Ascending aorta (tissue), 2 donors: ENCODE results near the gene PICALM. TPM values are rescaled to one million over a fixed set of nuclear protein-coding genes. Genes with fewer than 3 reads are reported as not detected.
A peak's percentile ranks its signal among the peaks of the same experiment; 100 is the strongest.

Source experiments
- DNase-seq, 2 donors: peaks; one replicate each; pipeline ENCODE4 v3.0.0-alpha.2; 2019; ENCODE audit warnings: low spot score in 2 of 2
- H3K27ac ChIP-seq, 2 donors: fragments of 200-600 bp; sonication (generic); one replicate each; pipeline ENCODE4 v1.5.1; 2016 to 2017; ENCODE audit warnings: mild to moderate bottlenecking in 1 of 2
- H3K27me3 ChIP-seq: fragments of 200-600 bp; sonication (generic); one replicate; pipeline ENCODE4 v1.5.1; 2017
- H3K36me3 ChIP-seq, 2 donors: fragments of 200-600 bp; sonication (generic); one replicate each; pipeline ENCODE4 v1.5.1; 2016
- H3K4me1 ChIP-seq, 2 donors: fragments of 200-600 bp; sonication (generic); one replicate each; pipeline ENCODE4 v1.5.1; 2016 to 2017; ENCODE audit warnings: mild to moderate bottlenecking in 1 of 2
- H3K4me3 ChIP-seq, 2 donors: fragments of 200-600 bp; sonication (generic); one replicate each; pipeline ENCODE4 v1.5.1; 2016 to 2017; ENCODE audit warnings: mild to moderate bottlenecking in 1 of 2
- H3K9me3 ChIP-seq, 2 donors: fragments of 200-600 bp; sonication (generic); one replicate each; pipeline ENCODE4 v1.5.1; 2016
- CTCF ChIP-seq, 3 experiments: fragments of 200-600 bp in 2 of 3; fragments of 450-650 bp in 1 of 3; sonication (generic) in 2 of 3; IDR thresholded peaks; one replicate each; pipeline ENCODE4 v1.5.1; 2016 to 2019; ENCODE audit warnings: antibody characterized with exemption in 3 of 3, mild to moderate bottlenecking in 1 of 3, moderate library complexity in 1 of 3
- intact Hi-C: fragments of 100-400 bp; cut with DNase I; formaldehyde crosslinking; loops from one replicate; pipeline ENCODE4 v1.15.1; 2023
- total RNA-seq: library from RNA; depleted of rRNA; stranded (reverse); fragments of >200 nt; gene quantifications from one replicate; pipeline ENCODE4 v1.1.0, GENCODE V29; 2016

PICALM gene
- total RNA-seq, 1 donor from 2014 or later: 158 TPM

- no peaks in the 10 kb centered on the region for H3K9me3 ChIP-seq
- peaks cover 0 to 21% of the 10 kb centered on the region in 2 donors for H3K4me1 ChIP-seq
- DNase-seq: no peak
- TF ChIP-seq CTCF (IDR thresholded peaks at IDR 0.05): no peak
- no peak overlapping the region for H3K4me3 ChIP-seq
- intact Hi-C loops: loop anchor here (2.0 kb wide), 1 partner anchor 123 kb away; the partner anchor contains the start of gene PICALM
- H3K27me3 ChIP-seq: no peaks in the 10 kb centered on the region
- no peaks in the 10 kb centered on the region for H3K36me3 ChIP-seq
- no peak overlapping the region for H3K27ac ChIP-seq
These were observed 123.1 kb downstream of the PICALM start for GRCh38 chr11:85945788-85946187.

- no peak overlapping the region for H3K27ac ChIP-seq
These were observed 123.6 kb downstream of the PICALM start for GRCh38 chr11:85945296-85945695.

GRCh38 chr11:85941380-85941973 is 127.4 kb downstream of the PICALM start:
- TF ChIP-seq CTCF (IDR thresholded peaks at IDR 0.05): peak; percentile 67 to 73 (median 70)

More at GRCh38 chr11:85945296-85945695, 123.6 kb downstream of the PICALM start:
- Histone ChIP-seq H3K4me1 (peaks cover 0 to 21% of the 10 kb centered on the region in 2 donors), H3K9me3 (no peaks in the 10 kb centered on the region), H3K36me3 (no peaks in the 10 kb centered on the region), H3K4me3 (no peak overlapping the region), H3K27me3 (no peaks in the 10 kb centered on the region)
- no peak for TF ChIP-seq CTCF (IDR thresholded peaks at IDR 0.05)
- DNase-seq: no peak
- intact Hi-C loops: no loop called here

GRCh38 chr11:85939099-85940015 is 129.5 kb downstream of the PICALM start:
- Histone ChIP-seq H3K27me3 (no peaks in the 10 kb centered on the region), H3K9me3 (no peaks in the 10 kb centered on the region), H3K4me3 (no peak overlapping the region), H3K36me3 (no peaks in the 10 kb centered on the region), H3K27ac (no peak overlapping the region), H3K4me1 (peaks cover 0 to 2% of the 10 kb centered on the region in 2 donors)
- TF ChIP-seq CTCF (IDR thresholded peaks at IDR 0.05): no peak
- DNase-seq: no peak
- intact Hi-C loops: loop anchor here (2.0 to 5.0 kb wide), 3 partner anchors 263 to 353 kb away; no protein-coding TSS in a partner anchor

More at GRCh38 chr11:85941380-85941973, 127.4 kb downstream of the PICALM start:
- Histone ChIP-seq H3K9me3 (no peaks in the 10 kb centered on the region), H3K36me3 (no peaks in the 10 kb centered on the region), H3K4me3 (no peak overlapping the region), H3K27me3 (no peaks in the 10 kb centered on the region), H3K27ac (no peak overlapping the region), H3K4me1 (peaks cover 0 to 3% of the 10 kb centered on the region in 2 donors)
- intact Hi-C loops: loop anchor here (2.0 to 5.0 kb wide), 3 partner anchors 261 to 351 kb away; no protein-coding TSS in a partner anchor
- peak in 1 of 2 donors; percentile 74 for DNase-seq

- Histone ChIP-seq H3K27ac (no peak overlapping the region), H3K27me3 (no peaks in the 10 kb centered on the region), H3K4me1 (peaks cover 0 to 2% of the 10 kb centered on the region in 2 donors), H3K4me3 (no peak overlapping the region), H3K36me3 (no peaks in the 10 kb centered on the region), H3K9me3 (no peaks in the 10 kb centered on the region)
- intact Hi-C loops: no loop called here
- TF ChIP-seq CTCF (IDR thresholded peaks at IDR 0.05): no peak
- DNase-seq: no peak
These were observed 131.0 kb downstream of the PICALM start for GRCh38 chr11:85937835-85938234.
